ENCODE measurements around the gene TRIM41.

DNA sequence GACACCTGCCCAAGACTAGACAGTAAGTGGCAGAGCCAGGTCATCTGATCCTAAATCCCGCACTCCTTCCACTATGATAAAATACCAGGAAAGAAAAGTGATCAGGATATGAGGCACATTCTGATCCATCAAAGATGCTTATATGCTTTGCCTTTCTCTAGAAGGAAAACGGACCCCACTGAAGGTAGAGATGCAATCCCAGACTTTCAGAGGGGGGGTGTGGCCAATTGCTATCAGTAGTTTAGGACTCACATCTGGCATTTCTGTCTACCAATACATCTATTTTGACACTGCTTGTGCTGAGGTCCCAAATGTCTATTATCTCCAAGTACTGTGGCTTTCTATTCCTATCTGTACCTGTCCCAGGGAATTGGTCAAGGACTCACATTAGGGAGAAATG, 36.2 kb downstream of the TRIM41 start:
- TF ChIP-seq, protein P1, sequence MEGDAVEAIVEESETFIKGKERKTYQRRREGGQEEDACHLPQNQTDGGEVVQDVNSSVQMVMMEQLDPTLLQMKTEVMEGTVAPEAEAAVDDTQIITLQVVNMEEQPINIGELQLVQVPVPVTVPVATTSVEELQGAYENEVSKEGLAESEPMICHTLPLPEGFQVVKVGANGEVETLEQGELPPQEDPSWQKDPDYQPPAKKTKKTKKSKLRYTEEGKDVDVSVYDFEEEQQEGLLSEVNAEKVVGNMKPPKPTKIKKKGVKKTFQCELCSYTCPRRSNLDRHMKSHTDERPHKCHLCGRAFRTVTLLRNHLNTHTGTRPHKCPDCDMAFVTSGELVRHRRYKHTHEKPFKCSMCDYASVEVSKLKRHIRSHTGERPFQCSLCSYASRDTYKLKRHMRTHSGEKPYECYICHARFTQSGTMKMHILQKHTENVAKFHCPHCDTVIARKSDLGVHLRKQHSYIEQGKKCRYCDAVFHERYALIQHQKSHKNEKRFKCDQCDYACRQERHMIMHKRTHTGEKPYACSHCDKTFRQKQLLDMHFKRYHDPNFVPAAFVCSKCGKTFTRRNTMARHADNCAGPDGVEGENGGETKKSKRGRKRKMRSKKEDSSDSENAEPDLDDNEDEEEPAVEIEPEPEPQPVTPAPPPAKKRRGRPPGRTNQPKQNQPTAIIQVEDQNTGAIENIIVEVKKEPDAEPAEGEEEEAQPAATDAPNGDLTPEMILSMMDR (tag by site-specific recombination; IDR thresholded peaks at IDR 0.05) = no peak
- TF ChIP-seq ZNF223 (tag by site-specific recombination; IDR thresholded peaks at IDR 0.05) (no peak), AEBP2 (tag by site-specific recombination; IDR thresholded peaks at IDR 0.05; ENCODE audit: borderline replicate concordance) (no peak)
